ENCODE results near the gene CNGB1. TPM values are rescaled to one million over a fixed set of nuclear protein-coding genes. Genes with fewer than 3 reads are reported as not detected.

The CNGB1 gene
- total and polyA plus RNA-seq, 4 donors, result under 0.01 TPM; not detected in 2

DNA sequence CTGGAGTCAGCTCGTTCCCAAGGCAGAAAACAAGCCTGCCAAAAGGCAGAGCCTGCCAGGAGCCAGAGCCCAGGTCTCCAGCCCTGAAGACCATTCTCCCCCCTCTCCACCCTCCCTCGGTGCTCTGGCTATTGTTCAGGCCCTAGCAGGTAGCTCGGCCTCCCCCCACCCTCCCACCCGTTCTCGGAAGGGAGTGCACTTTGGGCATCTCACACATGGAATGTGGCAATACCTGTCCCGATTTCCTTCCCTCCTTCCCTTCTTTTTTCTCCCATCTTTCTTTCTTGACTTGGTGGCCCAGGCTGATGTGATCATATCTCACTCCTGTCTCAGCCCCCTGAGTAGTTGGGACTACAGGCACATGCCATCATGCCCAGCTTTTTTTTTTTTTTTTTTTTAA is 12.4 kb downstream of the CNGB1 start:
- Histone ChIP-seq H3K36me3 (ENCODE audit: control insufficient read depth in 4 of 4, insufficient read depth in 3 of 4, low read depth in 1 of 4, low read length in 3 of 4) (no peaks in the 10 kb centered on the region), H3K4me3 (ENCODE audit: low read depth in 1 of 3, low read length in 3 of 3) (no peak overlapping the region), H3K4me1 (ENCODE audit: control insufficient read depth in 4 of 4, insufficient read depth in 4 of 4, low read length in 3 of 4) (no peaks in the 10 kb centered on the region), H3K9me3 (ENCODE audit: control insufficient read depth in 4 of 4, low read length in 3 of 4) (no peaks in the 10 kb centered on the region), H3K27ac (ENCODE audit: low read depth in 1 of 2, low read length in 2 of 2) (no peak overlapping the region), H3K27me3 (ENCODE audit: control insufficient read depth in 4 of 4, insufficient read depth in 4 of 4, low read length in 3 of 4) (no peaks in the 10 kb centered on the region), H3K9ac (ENCODE audit: low read depth in 1 of 2, low read length in 2 of 2) (no peak overlapping the region)
- DNase-seq (ENCODE audit: low spot score), result no peak
- TF ChIP-seq JUND (IDR thresholded peaks at IDR 0.05) (no peak), YY1 (IDR thresholded peaks at IDR 0.05) (no peak)
- WGBS, result 82% methylated on average over 6 of the region's 6 CpGs

DNA sequence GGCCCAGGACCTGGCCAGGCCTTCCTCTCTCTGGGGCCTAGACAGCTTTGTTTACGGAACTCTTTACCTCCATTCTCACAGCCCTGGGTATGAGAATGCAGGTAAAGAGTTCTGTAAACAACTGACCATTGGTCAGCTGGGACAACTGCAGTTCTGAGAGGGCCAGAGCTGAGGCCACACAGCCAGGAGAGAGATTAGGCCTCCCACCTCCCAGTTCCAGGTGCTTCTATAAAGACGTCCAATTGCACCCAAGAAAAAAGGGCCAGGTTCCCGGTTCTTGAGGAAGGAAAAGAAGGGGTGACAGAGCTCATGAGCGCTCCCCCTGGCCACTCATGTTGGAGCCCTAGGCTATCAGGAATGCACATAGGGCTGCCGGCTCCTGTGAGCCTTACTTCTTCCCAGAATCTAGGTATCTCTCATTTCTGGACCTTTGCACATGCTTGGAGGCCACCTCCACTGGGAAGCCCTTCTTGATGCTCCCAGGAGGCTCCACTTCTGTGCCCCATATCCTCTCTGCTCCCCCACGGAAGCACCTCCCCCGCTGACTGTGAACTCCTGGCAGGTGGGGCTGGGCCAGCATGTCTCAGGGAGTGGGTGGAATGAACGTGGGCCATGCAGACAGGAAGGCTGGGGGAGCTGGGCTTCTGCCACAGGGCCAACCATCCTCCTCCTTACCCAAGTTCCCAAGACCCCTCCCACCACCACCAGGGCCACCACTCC is 13.1 kb downstream of the CNGB1 start:
- DNase-seq (ENCODE audit: low spot score), result no peak
- no peak overlapping the region for H3K4me3 ChIP-seq (ENCODE audit: low read depth in 1 of 3, low read length in 3 of 3)
- WGBS, result 83% methylated on average over 8 of the region's 8 CpGs
- H3K27me3 ChIP-seq (ENCODE audit: control insufficient read depth in 4 of 4, insufficient read depth in 4 of 4, low read length in 3 of 4), result no peaks in the 10 kb centered on the region
- no peaks in the 10 kb centered on the region for H3K9me3 ChIP-seq (ENCODE audit: control insufficient read depth in 4 of 4, low read length in 3 of 4)
- no peak overlapping the region for H3K9ac ChIP-seq (ENCODE audit: low read depth in 1 of 2, low read length in 2 of 2)
- TF ChIP-seq FOXA2 (IDR thresholded peaks at IDR 0.05), result no peak
- no peak for TF ChIP-seq SP1 (IDR thresholded peaks at IDR 0.05)
- TF ChIP-seq YY1 (IDR thresholded peaks at IDR 0.05), result no peak
- no peak for TF ChIP-seq RAD21 (IDR thresholded peaks at IDR 0.05)
- TF ChIP-seq RXRA (IDR thresholded peaks at IDR 0.05), result no peak
- TF ChIP-seq FOXA1 (IDR thresholded peaks at IDR 0.05), result no peak
- no peak for TF ChIP-seq GABPA (IDR thresholded peaks at IDR 0.05 in 1 of 2, conservative IDR thresholded peaks at IDR 0.05 in 1 of 2)
- no peak for TF ChIP-seq NR2F2 (IDR thresholded peaks at IDR 0.05)
- no peak for TF ChIP-seq EGR1 (IDR thresholded peaks at IDR 0.05; ENCODE audit: low read depth in 2 of 2)
- no peak for TF ChIP-seq HNF4A (conservative IDR thresholded peaks at IDR 0.05)
- no peak for TF ChIP-seq JUND (IDR thresholded peaks at IDR 0.05)
- no peak for TF ChIP-seq HNF4G (IDR thresholded peaks at IDR 0.05)
- TF ChIP-seq, protein P1, sequence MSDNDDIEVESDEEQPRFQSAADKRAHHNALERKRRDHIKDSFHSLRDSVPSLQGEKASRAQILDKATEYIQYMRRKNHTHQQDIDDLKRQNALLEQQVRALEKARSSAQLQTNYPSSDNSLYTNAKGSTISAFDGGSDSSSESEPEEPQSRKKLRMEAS (IDR thresholded peaks at IDR 0.05), result no peak
- no peak overlapping the region for H3K27ac ChIP-seq (ENCODE audit: low read depth in 1 of 2, low read length in 2 of 2)
- H3K4me1 ChIP-seq (ENCODE audit: control insufficient read depth in 4 of 4, insufficient read depth in 4 of 4, low read length in 3 of 4), result no peaks in the 10 kb centered on the region
- H3K36me3 ChIP-seq (ENCODE audit: control insufficient read depth in 4 of 4, insufficient read depth in 3 of 4, low read depth in 1 of 4, low read length in 3 of 4), result no peaks in the 10 kb centered on the region

DNA sequence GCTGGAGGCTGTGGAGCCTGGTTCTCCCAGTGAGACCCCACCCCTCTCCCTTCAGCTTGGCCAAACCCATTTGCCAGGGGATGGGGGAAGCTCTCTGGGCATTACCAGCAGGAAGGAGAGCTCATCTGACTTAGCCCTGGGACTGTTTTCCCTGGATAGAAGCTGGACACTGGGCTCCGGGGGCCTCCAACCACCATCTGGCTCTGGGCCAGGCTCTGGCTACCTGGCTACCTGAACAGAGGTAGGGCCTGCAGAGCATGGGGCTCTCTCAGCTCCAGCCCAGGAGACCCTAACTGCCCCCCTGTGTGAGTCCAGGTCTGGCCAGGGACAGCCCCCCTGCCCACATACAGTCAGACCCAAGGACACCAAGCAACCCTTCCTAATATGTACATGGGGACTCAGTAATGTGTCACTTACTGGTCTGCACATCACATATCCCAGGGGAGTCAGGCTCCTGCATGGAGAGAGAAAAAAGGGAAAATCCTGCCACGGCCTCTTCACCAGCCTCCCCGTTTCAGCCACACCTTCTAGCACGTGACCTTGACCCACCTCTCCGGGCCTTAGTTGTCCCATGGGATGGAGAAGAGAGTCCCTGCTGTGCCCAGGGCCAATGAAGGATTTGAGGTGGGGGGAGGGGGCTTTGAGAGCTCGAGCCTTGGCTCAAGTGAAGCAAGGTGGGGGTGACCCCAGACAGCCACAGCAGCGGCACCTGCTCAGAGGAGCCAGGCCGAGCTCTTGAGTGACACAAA is 13.8 kb downstream of the CNGB1 start:
- no peaks in the 10 kb centered on the region for H3K4me1 ChIP-seq (ENCODE audit: control insufficient read depth in 4 of 4, insufficient read depth in 4 of 4, low read length in 3 of 4)
- DNase-seq (ENCODE audit: low spot score), result no peak
- H3K9me3 ChIP-seq (ENCODE audit: control insufficient read depth in 4 of 4, low read length in 3 of 4), result no peaks in the 10 kb centered on the region
- no peak overlapping the region for H3K9ac ChIP-seq (ENCODE audit: low read depth in 1 of 2, low read length in 2 of 2)
- WGBS, result 73% methylated on average over 8 of the region's 8 CpGs
- no peak overlapping the region for H3K4me3 ChIP-seq (ENCODE audit: low read depth in 1 of 3, low read length in 3 of 3)
- H3K27ac ChIP-seq (ENCODE audit: low read depth in 1 of 2, low read length in 2 of 2), result no peak overlapping the region
- H3K27me3 ChIP-seq (ENCODE audit: control insufficient read depth in 4 of 4, insufficient read depth in 4 of 4, low read length in 3 of 4), result no peaks in the 10 kb centered on the region
- TF ChIP-seq EGR1 (IDR thresholded peaks at IDR 0.05; ENCODE audit: low read depth in 2 of 2) (no peak), JUND (IDR thresholded peaks at IDR 0.05) (no peak), RXRA (IDR thresholded peaks at IDR 0.05) (no peak), FOXA1 (IDR thresholded peaks at IDR 0.05) (no peak)
- TF ChIP-seq, protein P2, sequence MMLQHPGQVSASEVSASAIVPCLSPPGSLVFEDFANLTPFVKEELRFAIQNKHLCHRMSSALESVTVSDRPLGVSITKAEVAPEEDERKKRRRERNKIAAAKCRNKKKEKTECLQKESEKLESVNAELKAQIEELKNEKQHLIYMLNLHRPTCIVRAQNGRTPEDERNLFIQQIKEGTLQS (IDR thresholded peaks at IDR 0.05), result no peak
- no peaks in the 10 kb centered on the region for H3K36me3 ChIP-seq (ENCODE audit: control insufficient read depth in 4 of 4, insufficient read depth in 3 of 4, low read depth in 1 of 4, low read length in 3 of 4)

Data from liver (tissue), 9 donors.